CD4-positive, alpha-beta T cell treated with Interleukin-12 subunit alpha and Interleukin-12 subunit beta, for 1 hour (primary cell): ENCODE data around the gene ZFP36L2.

Experiments
- DNase-seq: peaks from one replicate; pipeline ENCODE4 v3.0.0-alpha.2; 2020

Gene ZFP36L2

GRCh38 chr2:43184339-43184895 lies 42.0 kb downstream of the ZFP36L2 start:
- DNase-seq, result peak; percentile 62

DNA sequence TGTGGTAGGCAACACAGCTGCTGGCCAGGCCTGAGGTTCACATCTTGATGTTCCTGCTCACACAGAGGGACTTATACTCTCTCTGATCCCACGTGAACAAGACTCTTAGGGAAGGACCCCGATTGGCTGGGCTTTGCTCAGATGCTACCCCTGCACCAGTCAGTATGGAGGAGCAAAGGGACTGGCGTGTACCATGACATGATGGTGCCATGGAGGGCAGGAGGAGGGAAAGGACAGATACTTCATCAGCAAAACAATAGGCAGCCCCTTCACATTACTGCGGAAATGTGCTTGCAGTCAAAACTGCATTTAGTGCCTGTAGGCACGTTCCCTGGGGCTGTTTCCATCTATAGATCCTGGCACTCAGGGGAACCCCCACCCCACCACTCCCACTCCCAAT lies 42.7 kb downstream of the ZFP36L2 start:
- DNase-seq, result no peak

GRCh38 chr2:43180897-43181296 lies 45.5 kb downstream of the ZFP36L2 start:
- no peak for DNase-seq

GRCh38 chr2:43179942-43180341 lies 46.5 kb downstream of the ZFP36L2 start:
- no peak for DNase-seq

- no peak for DNase-seq
Observed at GRCh38 chr2:43178602-43179542, 47.5 kb downstream of the ZFP36L2 start.

- no peak for DNase-seq
Observed at GRCh38 chr2:43178055-43178598, 48.3 kb downstream of the ZFP36L2 start.

DNA sequence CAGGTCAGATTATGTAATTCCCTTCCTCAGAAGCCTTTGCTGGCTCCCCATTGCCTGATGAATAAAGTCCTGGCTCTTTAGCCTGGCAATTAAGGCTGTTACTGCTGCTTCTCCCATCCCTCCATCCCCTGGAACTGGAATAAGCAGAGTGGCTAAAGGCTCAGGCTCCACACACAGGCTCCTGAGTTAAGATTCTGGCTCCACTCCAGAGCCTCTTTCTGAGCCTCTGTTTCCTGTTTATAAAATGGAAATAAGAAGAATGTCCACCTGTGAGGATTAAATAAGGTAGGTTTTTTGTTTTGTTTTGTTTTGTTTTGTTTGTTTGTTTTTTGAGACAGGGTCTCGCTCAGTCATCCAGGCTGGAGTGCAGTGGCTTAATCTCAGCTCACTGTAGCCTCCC lies 50.0 kb downstream of the ZFP36L2 start:
- DNase-seq, result no peak

DNA sequence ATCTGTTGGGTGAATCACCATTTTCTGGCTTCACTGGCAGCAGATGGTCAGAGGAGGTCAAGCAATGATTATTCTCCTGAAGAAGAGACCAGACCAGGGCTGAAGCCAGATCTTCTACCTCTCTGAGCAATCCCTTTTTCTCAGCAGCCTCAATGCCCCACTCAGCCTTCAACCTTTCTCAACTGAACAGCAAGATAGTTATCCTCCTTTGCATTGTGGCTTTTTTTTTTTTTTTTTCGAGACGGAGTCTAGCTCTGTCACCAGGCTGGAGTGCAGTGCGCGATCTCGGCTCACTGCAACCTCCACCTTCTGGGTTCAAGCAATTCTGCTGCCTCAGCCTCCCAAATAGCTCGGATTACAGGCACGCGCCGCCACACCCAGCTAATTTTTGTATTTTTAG lies 50.5 kb downstream of the ZFP36L2 start:
- peak; percentile 48 for DNase-seq

DNA sequence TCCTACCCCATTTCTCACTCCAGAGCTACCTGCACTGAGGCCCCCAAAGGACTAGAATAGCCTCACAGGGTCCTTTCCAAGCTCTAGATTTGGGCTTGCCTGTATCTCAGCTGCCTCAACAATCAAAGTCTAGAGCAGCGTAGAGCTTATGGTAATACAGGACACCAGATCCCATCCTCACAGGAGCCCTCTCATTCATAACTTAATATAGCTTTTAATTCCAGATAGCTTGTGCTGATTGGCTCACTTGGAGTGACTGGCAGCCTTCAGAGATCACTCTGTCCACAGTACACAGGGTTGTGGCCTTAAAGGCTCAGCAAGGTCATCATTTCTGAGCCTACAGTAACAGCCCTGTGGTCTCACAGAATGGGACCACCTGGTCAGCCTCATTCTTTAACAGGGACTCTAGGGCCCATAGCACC lies 51.4 kb downstream of the ZFP36L2 start:
- DNase-seq, result no peak

DNA sequence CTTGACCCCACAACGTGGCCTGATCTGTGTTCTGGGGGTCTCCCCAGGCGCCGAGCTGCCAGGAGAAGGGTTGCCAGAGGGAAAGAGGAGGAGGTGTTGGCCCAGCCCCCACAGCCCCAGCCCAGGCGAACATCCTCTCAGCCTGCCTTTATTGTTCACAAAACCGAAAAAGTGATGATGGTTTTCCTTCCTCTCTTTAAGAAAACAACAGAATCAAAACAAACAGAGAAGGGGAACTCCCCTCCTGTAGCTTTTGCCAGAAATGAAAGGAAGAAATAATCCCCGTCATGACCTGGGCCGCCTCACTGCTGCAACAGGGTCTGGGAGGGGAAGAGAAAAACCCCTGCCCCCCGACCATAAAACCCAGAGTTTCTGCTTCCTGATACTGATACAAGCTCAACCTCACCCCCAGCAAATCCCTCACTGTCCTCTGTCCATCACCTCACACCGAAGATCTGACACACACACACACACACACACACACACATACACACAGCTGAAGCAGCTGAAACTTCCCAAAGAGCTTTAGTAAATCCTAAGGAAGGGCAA lies 52.0 kb downstream of the ZFP36L2 start:
- DNase-seq, result peak; percentile 90
